ENCODE results near the gene GNAI2.

GNAI2 gene

GRCh38 chr3:50235716-50236483 lies at the start of gene GNAI2:
GNAI2 (plus strand) TSS chr3:50236204; CDS start chr3:50236336, 132 bp downstream.
- peak; percentile 97 for DNase-seq (ENCODE audit: low spot score)

GRCh38 chr3:50187750-50188149 lies 48.3 kb upstream of the GNAI2 start:
- no peak for DNase-seq (ENCODE audit: low spot score)

- peak; percentile 82 for DNase-seq (ENCODE audit: low spot score)
These were observed 46.7 kb upstream of the GNAI2 start for GRCh38 chr3:50189274-50189673.

- no peak for DNase-seq (ENCODE audit: low spot score)
These were observed 46.0 kb upstream of the GNAI2 start for GRCh38 chr3:50189989-50190388.

GRCh38 chr3:50190936-50191660 lies 44.9 kb upstream of the GNAI2 start, which contains the start of gene GNAT1:
GNAT1 (plus strand) TSS chr3:50191610; CDS start chr3:50191726, 116 bp downstream.
- no peak for DNase-seq (ENCODE audit: low spot score)

- no peak for DNase-seq (ENCODE audit: low spot score)
These were observed 43.9 kb upstream of the GNAI2 start for GRCh38 chr3:50192124-50192523.

GRCh38 chr3:50192689-50193141 lies 43.3 kb upstream of the GNAI2 start:
- DNase-seq (ENCODE audit: low spot score) = peak; percentile 33

GRCh38 chr3:50193286-50193685 lies 42.7 kb upstream of the GNAI2 start:
- no peak for DNase-seq (ENCODE audit: low spot score)

GRCh38 chr3:50193746-50194127 lies 42.3 kb upstream of the GNAI2 start:
- no peak for DNase-seq (ENCODE audit: low spot score)

- DNase-seq (ENCODE audit: low spot score) = no peak
These were observed 41.7 kb upstream of the GNAI2 start for GRCh38 chr3:50194128-50194902.

GRCh38 chr3:50194903-50195500 lies 41.0 kb upstream of the GNAI2 start:
- DNase-seq (ENCODE audit: low spot score) = no peak

- DNase-seq (ENCODE audit: low spot score) = no peak
These were observed 40.3 kb upstream of the GNAI2 start for GRCh38 chr3:50195501-50196252.

GRCh38 chr3:50196253-50196801 lies 39.7 kb upstream of the GNAI2 start:
- DNase-seq (ENCODE audit: low spot score) = no peak

- DNase-seq (ENCODE audit: low spot score) = no peak
These were observed 34.3 kb upstream of the GNAI2 start for GRCh38 chr3:50201573-50202315.

GRCh38 chr3:50202353-50203112 lies 33.5 kb upstream of the GNAI2 start:
- DNase-seq (ENCODE audit: low spot score) = no peak

GRCh38 chr3:50203113-50203808 lies 32.7 kb upstream of the GNAI2 start:
- no peak for DNase-seq (ENCODE audit: low spot score)

GRCh38 chr3:50203809-50204803 lies 31.9 kb upstream of the GNAI2 start:
- no peak for DNase-seq (ENCODE audit: low spot score)

Measured in RKO (cell line).